Activated effector memory CD4-positive, alpha-beta T cell treated with anti-CD3 and anti-CD28 coated beads, Interleukin-2, amount 50 U/mL, for 16 hours (primary cell): ENCODE data around the gene GALNT2.

ENCODE experiments used
- DNase-seq: peaks from one replicate; pipeline ENCODE4 v3.0.0-alpha.2; 2020

GALNT2 gene

GRCh38 chr1:230195199-230195598 lies 128.2 kb downstream of the GALNT2 start:
- no peak for DNase-seq

GRCh38 chr1:230196077-230196476 lies 129.0 kb downstream of the GALNT2 start:
- no peak for DNase-seq

GRCh38 chr1:230197644-230198567 lies 130.9 kb downstream of the GALNT2 start:
- DNase-seq, result no peak

- no peak for DNase-seq
These were observed 132.0 kb downstream of the GALNT2 start for GRCh38 chr1:230199034-230199433.

GRCh38 chr1:230199554-230199953 lies 132.5 kb downstream of the GALNT2 start:
- no peak for DNase-seq

- DNase-seq, result no peak
These were observed 133.2 kb downstream of the GALNT2 start for GRCh38 chr1:230200276-230200675.

- no peak for DNase-seq
These were observed 134.4 kb downstream of the GALNT2 start for GRCh38 chr1:230201445-230201844.

GRCh38 chr1:230204842-230205241 lies 137.8 kb downstream of the GALNT2 start:
- no peak for DNase-seq

- DNase-seq, result no peak
These were observed 138.7 kb downstream of the GALNT2 start for GRCh38 chr1:230205719-230206198.

- no peak for DNase-seq
These were observed 139.2 kb downstream of the GALNT2 start for GRCh38 chr1:230206207-230206606.

- no peak for DNase-seq
These were observed 139.9 kb downstream of the GALNT2 start for GRCh38 chr1:230206976-230207375.

- no peak for DNase-seq
These were observed 140.6 kb downstream of the GALNT2 start for GRCh38 chr1:230207598-230207997.

GRCh38 chr1:230208619-230209261 lies 141.7 kb downstream of the GALNT2 start:
- peak; percentile 66 for DNase-seq

- DNase-seq, result no peak
These were observed 143.4 kb downstream of the GALNT2 start for GRCh38 chr1:230210326-230210980.

GRCh38 chr1:230210981-230211336 lies 143.9 kb downstream of the GALNT2 start:
- no peak for DNase-seq

- no peak for DNase-seq
These were observed 144.6 kb downstream of the GALNT2 start for GRCh38 chr1:230211436-230212145.

GRCh38 chr1:230212405-230212936 lies 145.4 kb downstream of the GALNT2 start:
- no peak for DNase-seq

GRCh38 chr1:230215031-230215430 lies 148.0 kb downstream of the GALNT2 start:
- no peak for DNase-seq

GRCh38 chr1:230215529-230215928 lies 148.5 kb downstream of the GALNT2 start:
- no peak for DNase-seq

GRCh38 chr1:230216896-230217295 lies 149.9 kb downstream of the GALNT2 start:
- DNase-seq, result no peak

- no peak for DNase-seq
These were observed 151.6 kb downstream of the GALNT2 start for GRCh38 chr1:230218667-230219066.

- DNase-seq, result no peak
These were observed 152.4 kb downstream of the GALNT2 start for GRCh38 chr1:230219174-230220067.
